Stimulated activated CD8-positive, alpha-beta memory T cell treated with anti-CD3 and anti-CD28 coated beads, Interleukin-12 subunit alpha, Interleukin-12 subunit beta, amount 100 ng/mL, for 4 hours (primary cell): Measurements from ENCODE around the gene CABP7.
A peak's percentile ranks its signal among the peaks of the same experiment; 100 is the strongest.
"Not testable (repeated sequence)": the region's sequence is repeated elsewhere in the genome, so short reads cannot be mapped to it uniquely, and the experiment has no call there.

Source experiments
- DNase-seq: peaks from one replicate; pipeline ENCODE4 v3.0.0-alpha.2; 2020; ENCODE audit warnings: low read depth

Gene CABP7

GRCh38 chr22:29750029-29750428 is 30.2 kb downstream of the CABP7 start:
- DNase-seq: no peak

GRCh38 chr22:29750559-29751538 is 31.0 kb downstream of the CABP7 start:
- DNase-seq: no peak

- DNase-seq: no peak
These were observed 31.9 kb downstream of the CABP7 start for GRCh38 chr22:29751669-29752068.

GRCh38 chr22:29753808-29754657 is 34.2 kb downstream of the CABP7 start:
- no peak for DNase-seq

GRCh38 chr22:29754658-29755395 is 35.0 kb downstream of the CABP7 start:
- not testable (repeated sequence) for DNase-seq

- no peak for DNase-seq
These were observed 36.1 kb downstream of the CABP7 start for GRCh38 chr22:29755889-29756288.

GRCh38 chr22:29756341-29756740 is 36.5 kb downstream of the CABP7 start:
- DNase-seq: no peak

- no peak for DNase-seq
These were observed 37.3 kb downstream of the CABP7 start for GRCh38 chr22:29757096-29757495.

- no peak for DNase-seq
These were observed 38.3 kb downstream of the CABP7 start for GRCh38 chr22:29758068-29758622.

- DNase-seq: no peak
These were observed 39.2 kb downstream of the CABP7 start for GRCh38 chr22:29758959-29759358.

- DNase-seq: no peak
These were observed 42.5 kb downstream of the CABP7 start for GRCh38 chr22:29762263-29762662.

GRCh38 chr22:29765905-29766631 is 46.3 kb downstream of the CABP7 start:
- peak; percentile 4 for DNase-seq

GRCh38 chr22:29766632-29767170 is 46.9 kb downstream of the CABP7 start, which contains the start of gene ZMAT5:
ZMAT5 (minus strand) TSS chr22:29767007; CDS start chr22:29748544, 18,463 bp downstream.
- peak; percentile 78 for DNase-seq

- peak; percentile 87 for DNase-seq
These were observed 47.6 kb downstream of the CABP7 start, which contains the start of gene UQCR10 for GRCh38 chr22:29767171-29768051. UQCR10 (plus strand) TSS chr22:29767369; CDS start chr22:29767399, 30 bp downstream.

- DNase-seq: no peak
These were observed 48.4 kb downstream of the CABP7 start for GRCh38 chr22:29768052-29768693.

- DNase-seq: no peak
These were observed 50.0 kb downstream of the CABP7 start for GRCh38 chr22:29769723-29770321.

GRCh38 chr22:29772170-29772641 is 52.4 kb downstream of the CABP7 start:
- DNase-seq: no peak

- DNase-seq: no peak
These were observed 53.4 kb downstream of the CABP7 start for GRCh38 chr22:29773233-29773632.
